AG04450 (cell line): ENCODE measurements around the gene G3BP2. TPM values are rescaled to one million over a fixed set of nuclear protein-coding genes. Genes with fewer than 3 reads are reported as not detected.

Source experiments
- CTCF ChIA-PET: fragments of 300-600, 350-600 bp; formaldehyde crosslinking; extraction: SDS; loops from one replicate; lab custom pipeline; 2022; ENCODE audit warnings: antibody characterized with exemption, inconsistent platforms; lab: Charles Lee
- POLR2A ChIA-PET: fragments of 350-600 bp; formaldehyde crosslinking; extraction: SDS; loops from one replicate; lab custom pipeline; 2021; ENCODE audit warnings: antibody characterized with exemption, inconsistent platforms; lab: Yijun Ruan, JAX
- DNase-seq: peaks from one replicate; pipeline ENCODE4 v3.0.0-alpha.2; 2011; ENCODE audit warnings: low read depth, low spot score
- H3K27ac ChIP-seq: one replicate; pipeline ENCODE4 v1.5.1; 2012; ENCODE audit warnings: low read depth, low read length, control low read depth
- H3K27me3 ChIP-seq: one replicate; pipeline ENCODE4 v1.6.0; 2012; ENCODE audit warnings: low read length; ENCODE audit not compliant: control insufficient read depth, insufficient read depth
- H3K4me3 ChIP-seq: 2 replicates; pipeline ENCODE4 v1.5.1; 2011; ENCODE audit warnings: mild to moderate bottlenecking, low read depth, low read length, control low read depth
- H3K9me3 ChIP-seq: 2 replicates; pipeline ENCODE4 v1.5.1; 2012; ENCODE audit warnings: low read length; ENCODE audit not compliant: control insufficient read depth, insufficient read depth
- CTCF ChIP-seq: IDR thresholded peaks from 2 replicates; pipeline ENCODE4 v1.5.1; 2011; ENCODE audit warnings: low read depth, low read length, control low read depth, inconsistent platforms
- polyA plus RNA-seq: library from polyadenylated mRNA; depleted of rRNA; stranded (reverse); fragments of >200 nt; gene quantifications from 2 replicates; pipeline ENCODE4 v1.2.3, GENCODE V29; 2011

Gene G3BP2
- polyA plus RNA-seq, 1 experiment: 179 TPM

GRCh38 chr4:75659512-75660031 lies 13.6 kb downstream of the G3BP2 start:
- POLR2A ChIA-PET: interaction anchor here (3.1 kb wide), 1 partner anchor 65 kb away, joined by 12 read pairs; the partner anchor contains the start of gene USO1
- Histone ChIP-seq H3K27me3 (no peaks in the 10 kb centered on the region), H3K4me3 (no peak overlapping the region), H3K27ac (no peak overlapping the region), H3K9me3 (no peaks in the 10 kb centered on the region)
- DNase-seq: no peak
- CTCF ChIA-PET: interaction anchor here (0.9 to 2.9 kb wide), 3 partner anchors 11 to 188 kb away, joined by 4 to 12 read pairs (median 5); partner anchors contain the start of gene USO1
- no peak for TF ChIP-seq CTCF

- POLR2A ChIA-PET: interaction anchor here (3.1 kb wide), 1 partner anchor 66 kb away, joined by 12 read pairs; the partner anchor contains the start of gene USO1
- H3K27me3 ChIP-seq: no peaks in the 10 kb centered on the region
- no peak for TF ChIP-seq CTCF
- CTCF ChIA-PET: interaction anchor here (1.6 to 2.9 kb wide), 2 partner anchors 12 to 65 kb away, joined by 3 to 12 read pairs; partner anchors contain the start of gene USO1
- peak overlapping the region; percentile 24 for H3K27ac ChIP-seq
- no peak for DNase-seq
- no peaks in the 10 kb centered on the region for H3K9me3 ChIP-seq
- H3K4me3 ChIP-seq: no peak overlapping the region
These were observed 14.3 kb downstream of the G3BP2 start for GRCh38 chr4:75658876-75659275.

- TF ChIP-seq CTCF: no peak
- CTCF ChIA-PET: interaction anchor here (1.0 kb wide), 1 partner anchor 68 kb away, joined by 4 read pairs; the partner anchor contains the start of gene USO1
- no peaks in the 10 kb centered on the region for H3K9me3 ChIP-seq
- no peak for DNase-seq
- no peak overlapping the region for H3K4me3 ChIP-seq
- H3K27ac ChIP-seq: no peak overlapping the region
- POLR2A ChIA-PET: no interaction called here
- H3K27me3 ChIP-seq: no peaks in the 10 kb centered on the region
These were observed 17.6 kb downstream of the G3BP2 start for GRCh38 chr4:75655562-75655961.

GRCh38 chr4:75654905-75655304 lies 18.3 kb downstream of the G3BP2 start:
- H3K4me3 ChIP-seq: no peak overlapping the region
- no peak for TF ChIP-seq CTCF
- H3K27ac ChIP-seq: no peak overlapping the region
- ChIA-PET POLR2A (no interaction called here), CTCF (interaction anchor here (1.0 to 2.6 kb wide), 2 partner anchors 69 to 193 kb away, joined by 4 to 9 read pairs; partner anchors contain the start of gene USO1)
- no peaks in the 10 kb centered on the region for H3K9me3 ChIP-seq
- DNase-seq: no peak
- no peaks in the 10 kb centered on the region for H3K27me3 ChIP-seq

- Histone ChIP-seq H3K27ac (no peak overlapping the region), H3K9me3 (no peaks in the 10 kb centered on the region), H3K27me3 (no peaks in the 10 kb centered on the region), H3K4me3 (no peak overlapping the region)
- ChIA-PET CTCF (interaction anchor here (0.6 to 2.6 kb wide), 8 partner anchors 16 to 196 kb away, joined by 3 to 16 read pairs (median 4); partner anchors contain the start of gene USO1), POLR2A (no interaction called here)
- no peak for DNase-seq
- peak; percentile 64 for TF ChIP-seq CTCF
These were observed 19.2 kb downstream of the G3BP2 start for GRCh38 chr4:75653845-75654503.
